ENCODE data around the gene CXorf38.

DNA sequence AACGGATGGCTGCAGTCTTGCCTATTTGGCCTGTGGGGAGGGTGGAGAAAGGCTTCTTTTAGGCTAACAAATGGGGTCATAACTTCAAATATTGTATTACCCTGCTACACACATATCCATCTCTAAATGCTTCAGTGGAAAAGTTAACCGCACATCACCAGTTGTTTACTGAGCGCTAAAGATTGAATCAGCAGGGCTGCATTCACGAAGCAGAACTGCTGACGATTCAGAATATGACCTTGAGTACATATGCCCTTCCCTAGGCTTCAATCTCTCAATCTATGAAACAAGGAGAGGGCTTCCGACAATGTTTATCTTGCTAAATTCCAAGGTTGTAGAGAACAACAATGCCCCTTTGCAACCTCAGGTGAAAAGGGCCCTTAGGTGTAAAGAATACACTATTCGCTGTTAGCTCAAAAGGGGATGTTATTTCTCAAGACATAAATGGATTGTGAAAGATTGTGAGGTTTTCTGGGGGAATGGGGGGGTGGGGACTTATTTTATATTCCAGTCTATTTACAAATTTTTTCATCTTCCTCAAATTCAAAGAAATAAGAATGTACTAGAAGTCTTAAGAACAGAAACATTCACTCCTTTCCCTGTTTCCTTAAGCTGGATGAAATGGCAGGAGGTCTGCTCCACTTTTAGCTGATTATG is 69.2 kb downstream of the CXorf38 start:
- TF ChIP-seq, protein P1, sequence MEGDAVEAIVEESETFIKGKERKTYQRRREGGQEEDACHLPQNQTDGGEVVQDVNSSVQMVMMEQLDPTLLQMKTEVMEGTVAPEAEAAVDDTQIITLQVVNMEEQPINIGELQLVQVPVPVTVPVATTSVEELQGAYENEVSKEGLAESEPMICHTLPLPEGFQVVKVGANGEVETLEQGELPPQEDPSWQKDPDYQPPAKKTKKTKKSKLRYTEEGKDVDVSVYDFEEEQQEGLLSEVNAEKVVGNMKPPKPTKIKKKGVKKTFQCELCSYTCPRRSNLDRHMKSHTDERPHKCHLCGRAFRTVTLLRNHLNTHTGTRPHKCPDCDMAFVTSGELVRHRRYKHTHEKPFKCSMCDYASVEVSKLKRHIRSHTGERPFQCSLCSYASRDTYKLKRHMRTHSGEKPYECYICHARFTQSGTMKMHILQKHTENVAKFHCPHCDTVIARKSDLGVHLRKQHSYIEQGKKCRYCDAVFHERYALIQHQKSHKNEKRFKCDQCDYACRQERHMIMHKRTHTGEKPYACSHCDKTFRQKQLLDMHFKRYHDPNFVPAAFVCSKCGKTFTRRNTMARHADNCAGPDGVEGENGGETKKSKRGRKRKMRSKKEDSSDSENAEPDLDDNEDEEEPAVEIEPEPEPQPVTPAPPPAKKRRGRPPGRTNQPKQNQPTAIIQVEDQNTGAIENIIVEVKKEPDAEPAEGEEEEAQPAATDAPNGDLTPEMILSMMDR (IDR thresholded peaks at IDR 0.05): no peak
- no peak for TF ChIP-seq POLR2A (IDR thresholded peaks at IDR 0.05)

Data from esophagus squamous epithelium (tissue), 4 donors.